Stimulated activated CD8-positive, alpha-beta memory T cell treated with anti-CD3 and anti-CD28 coated beads, Interleukin-15, amount 100 ng/mL, for 24 hours (primary cell): ENCODE measurements around the gene SMYD1.
"Not testable (repeated sequence)": the region's sequence is repeated elsewhere in the genome, so short reads cannot be mapped to it uniquely, and the experiment has no call there.

Experiments used
- DNase-seq: peaks from one replicate; pipeline ENCODE4 v3.0.0-alpha.2; 2020; ENCODE audit warnings: low read depth

SMYD1 gene

GRCh38 chr2:88067598-88067997 lies at the start of gene SMYD1:
SMYD1 (plus strand) TSS chr2:88067825; CDS start chr2:88067865, 40 bp downstream.
- DNase-seq: no peak

GRCh38 chr2:88018077-88018805 lies 49.4 kb upstream of the SMYD1 start:
- not testable (repeated sequence) for DNase-seq

GRCh38 chr2:88018909-88019308 lies 48.7 kb upstream of the SMYD1 start:
- no peak for DNase-seq

- no peak for DNase-seq
Measured at GRCh38 chr2:88019985-88020384, 47.6 kb upstream of the SMYD1 start.

- no peak for DNase-seq
Measured at GRCh38 chr2:88022669-88022921, 45.0 kb upstream of the SMYD1 start.

GRCh38 chr2:88024509-88024908 lies 43.1 kb upstream of the SMYD1 start:
- DNase-seq: no peak

- DNase-seq: no peak
Measured at GRCh38 chr2:88027697-88028389, 39.8 kb upstream of the SMYD1 start.

- DNase-seq: no peak
Measured at GRCh38 chr2:88028931-88029330, 38.7 kb upstream of the SMYD1 start.

- DNase-seq: no peak
Measured at GRCh38 chr2:88032070-88032702, 35.4 kb upstream of the SMYD1 start.

- DNase-seq: no peak
Measured at GRCh38 chr2:88036182-88036581, 31.4 kb upstream of the SMYD1 start.

- DNase-seq: no peak
Measured at GRCh38 chr2:88036606-88037005, 31.0 kb upstream of the SMYD1 start.

GRCh38 chr2:88038263-88039105 lies 29.1 kb upstream of the SMYD1 start:
- no peak for DNase-seq

GRCh38 chr2:88042476-88042875 lies 25.1 kb upstream of the SMYD1 start:
- DNase-seq: no peak

GRCh38 chr2:88045561-88045960 lies 22.1 kb upstream of the SMYD1 start:
- not testable (repeated sequence) for DNase-seq

GRCh38 chr2:88048541-88048940 lies 19.1 kb upstream of the SMYD1 start:
- DNase-seq: no peak

GRCh38 chr2:88049622-88050021 lies 18.0 kb upstream of the SMYD1 start:
- DNase-seq: no peak

- no peak for DNase-seq
Measured at GRCh38 chr2:88051792-88052191, 15.8 kb upstream of the SMYD1 start.

- no peak for DNase-seq
Measured at GRCh38 chr2:88053296-88053695, 14.3 kb upstream of the SMYD1 start.

- DNase-seq: no peak
Measured at GRCh38 chr2:88053934-88054781, 13.5 kb upstream of the SMYD1 start.

- DNase-seq: no peak
Measured at GRCh38 chr2:88054782-88055370, 12.7 kb upstream of the SMYD1 start.
